Activated CD8-positive, alpha-beta T cell treated with anti-CD3 and anti-CD28 coated beads for 36 hours (primary cell): Measurements from ENCODE around the gene MVB12B. TPM values are rescaled to one million over a fixed set of nuclear protein-coding genes. Genes with fewer than 3 reads are reported as not detected.

ENCODE experiments used
- ATAC-seq: fragments of 200-7000 bp; cut with Tn5 transposase; one replicate; pipeline ENCODE4 v1.10.0; 2021; ENCODE audit warnings: mild to moderate bottlenecking, moderate library complexity
- CTCF ChIA-PET: fragments of 350-600 bp; sonication (Branson Sonifier 250); formaldehyde crosslinking; loops from one replicate; lab custom pipeline; 2021; ENCODE audit warnings: antibody characterized with exemption; lab: Charles Lee
- POLR2A ChIA-PET: fragments of 350-600 bp; sonication (Branson Sonifier 250); formaldehyde crosslinking; loops from one replicate; lab custom pipeline; 2021; ENCODE audit warnings: antibody characterized with exemption; lab: Charles Lee
- DNase-seq: peaks from one replicate; pipeline ENCODE4 v3.0.0-alpha.2; 2020
- H3K27ac Mint-ChIP-seq: one replicate; pipeline ENCODE4 v1.8.0; 2021; ENCODE audit warnings: mild to moderate bottlenecking, mixed read lengths
- H3K27me3 Mint-ChIP-seq: one replicate; pipeline ENCODE4 v1.8.0; 2021; ENCODE audit warnings: mixed read lengths
- H3K36me3 Mint-ChIP-seq: one replicate; pipeline ENCODE4 v1.8.0; 2021; ENCODE audit warnings: low read depth, mixed read lengths
- H3K4me1 Mint-ChIP-seq: one replicate; pipeline ENCODE4 v1.8.0; 2021; ENCODE audit warnings: low read depth, mixed read lengths
- H3K4me3 Mint-ChIP-seq: one replicate; pipeline ENCODE4 v1.8.0; 2021; ENCODE audit warnings: mild to moderate bottlenecking, moderate library complexity, mixed read lengths
- H3K9me3 Mint-ChIP-seq: one replicate; pipeline ENCODE4 v1.8.0; 2021; ENCODE audit warnings: mixed read lengths
- CTCF ChIP-seq: fragments of 200-600 bp; IDR thresholded peaks from one replicate; pipeline ENCODE4 v1.8.0; 2022; ENCODE audit warnings: antibody characterized with exemption, mild to moderate bottlenecking
- intact Hi-C: fragments of 100-400 bp; cut with micrococcal nuclease; formaldehyde crosslinking; loops from one replicate; pipeline ENCODE4 v1.10.0; 2022
- total RNA-seq, 2 experiments: library from RNA; stranded (reverse); gene quantifications; one replicate each; pipeline ENCODE4 v1.2.3, GENCODE V29; 2021

The MVB12B gene
- total RNA-seq, 2 experiments from 2014 or later, result 6.4 to 6.6 TPM

GRCh38 chr9:126503333-126504085 is 176.9 kb downstream of the MVB12B start:
- CTCF ChIA-PET, result interaction anchor here (5.7 to 7.6 kb wide), 2 partner anchors 8 to 50 kb away, joined by 61 to 198 read pairs; no protein-coding TSS in a partner anchor
- H3K9me3 Mint-ChIP-seq, result no peaks in the 10 kb centered on the region
- intact Hi-C loops, result no loop called here
- no peak overlapping the region for H3K27ac Mint-ChIP-seq
- POLR2A ChIA-PET, result no interaction called here
- H3K4me3 Mint-ChIP-seq, result no peak overlapping the region
- no peaks in the 10 kb centered on the region for H3K36me3 Mint-ChIP-seq
- H3K27me3 Mint-ChIP-seq, result peaks cover 10% of the 10 kb centered on the region
- TF ChIP-seq CTCF, result no peak
- DNase-seq (no peak), ATAC-seq (no peak)
- peaks cover 11% of the 10 kb centered on the region for H3K4me1 Mint-ChIP-seq

- TF ChIP-seq CTCF, result no peak
- no peaks in the 10 kb centered on the region for H3K36me3 Mint-ChIP-seq
- intact Hi-C loops, result no loop called here
- no peak overlapping the region for H3K27ac Mint-ChIP-seq
- peaks cover 10% of the 10 kb centered on the region for H3K27me3 Mint-ChIP-seq
- POLR2A ChIA-PET, result no interaction called here
- peaks cover 8% of the 10 kb centered on the region for H3K4me1 Mint-ChIP-seq
- ATAC-seq (no peak), DNase-seq (no peak)
- no peak overlapping the region for H3K4me3 Mint-ChIP-seq
- no peaks in the 10 kb centered on the region for H3K9me3 Mint-ChIP-seq
- CTCF ChIA-PET, result interaction anchor here (1.2 kb wide), 1 partner anchor 54 kb away, joined by 8 read pairs; no protein-coding TSS in a partner anchor
Measured at GRCh38 chr9:126504086-126504976, 177.7 kb downstream of the MVB12B start.

GRCh38 chr9:126504977-126505455 is 178.4 kb downstream of the MVB12B start:
- TF ChIP-seq CTCF, result no peak
- POLR2A ChIA-PET, result no interaction called here
- CTCF ChIA-PET, result interaction anchor here (1.2 kb wide), 1 partner anchor 53 kb away, joined by 8 read pairs; no protein-coding TSS in a partner anchor
- no peak for DNase-seq
- no peak overlapping the region for H3K27ac Mint-ChIP-seq
- no peaks in the 10 kb centered on the region for H3K9me3 Mint-ChIP-seq
- no peak for ATAC-seq
- intact Hi-C loops, result no loop called here
- peaks cover 6% of the 10 kb centered on the region for H3K4me1 Mint-ChIP-seq
- H3K27me3 Mint-ChIP-seq, result peaks cover 7% of the 10 kb centered on the region
- no peak overlapping the region for H3K4me3 Mint-ChIP-seq
- H3K36me3 Mint-ChIP-seq, result no peaks in the 10 kb centered on the region

- Mint-ChIP-seq H3K9me3 (no peaks in the 10 kb centered on the region), H3K4me3 (no peak overlapping the region), H3K4me1 (peaks cover 2% of the 10 kb centered on the region), H3K36me3 (no peaks in the 10 kb centered on the region), H3K27ac (no peak overlapping the region), H3K27me3 (peaks cover under 1% of the 10 kb centered on the region)
- DNase-seq (no peak), ATAC-seq (no peak)
- CTCF ChIA-PET, result interaction anchor here (1.2 to 1.7 kb wide), 2 partner anchors 52 kb away, joined by 8 to 11 read pairs; no protein-coding TSS in a partner anchor
- no peak for TF ChIP-seq CTCF
- intact Hi-C loops, result no loop called here
- POLR2A ChIA-PET, result no interaction called here
Measured at GRCh38 chr9:126505697-126506346, 179.2 kb downstream of the MVB12B start.
